DLD1 (cell line): ENCODE results near the gene GH1.

ENCODE experiments used
- in situ Hi-C: cut with HindIII; loops from 2 replicates; pipeline ENCODE4 v1.10.0; 2017; ENCODE audit warnings: low sequenced_read_pairs

GH1 gene

GRCh38 chr17:63944736-63945499 is 26.3 kb upstream of the GH1 start:
- in situ Hi-C loops = no loop called here

- in situ Hi-C loops = no loop called here
Observed at GRCh38 chr17:63943745-63944144, 25.1 kb upstream of the GH1 start.

GRCh38 chr17:63942309-63942985 is 23.8 kb upstream of the GH1 start:
- in situ Hi-C loops = no loop called here

GRCh38 chr17:63941751-63942150 is 23.1 kb upstream of the GH1 start:
- in situ Hi-C loops = no loop called here

GRCh38 chr17:63941162-63941561 is 22.5 kb upstream of the GH1 start:
- in situ Hi-C loops = no loop called here

GRCh38 chr17:63940584-63940983 is 21.9 kb upstream of the GH1 start:
- in situ Hi-C loops = no loop called here

GRCh38 chr17:63939884-63940283 is 21.2 kb upstream of the GH1 start:
- in situ Hi-C loops = no loop called here

- in situ Hi-C loops = no loop called here
Observed at GRCh38 chr17:63939401-63939800, 20.8 kb upstream of the GH1 start.

GRCh38 chr17:63937920-63938319 is 19.3 kb upstream of the GH1 start:
- in situ Hi-C loops = no loop called here

GRCh38 chr17:63937319-63937718 is 18.7 kb upstream of the GH1 start:
- in situ Hi-C loops = no loop called here

- in situ Hi-C loops = no loop called here
Observed at GRCh38 chr17:63934183-63935112, 15.8 kb upstream of the GH1 start.

GRCh38 chr17:63933598-63933997 is 15.0 kb upstream of the GH1 start:
- in situ Hi-C loops = no loop called here

- in situ Hi-C loops = no loop called here
Observed at GRCh38 chr17:63932721-63933120, 14.1 kb upstream of the GH1 start.

GRCh38 chr17:63931981-63932561 is 13.4 kb upstream of the GH1 start, which contains the start of gene CD79B:
CD79B (minus strand) TSS chr17:63932331; CDS start chr17:63932261, 70 bp downstream.
- in situ Hi-C loops = no loop called here

GRCh38 chr17:63930951-63931575 is 12.4 kb upstream of the GH1 start:
- in situ Hi-C loops = no loop called here

- in situ Hi-C loops = loop anchor here (10.0 kb wide), 1 partner anchor 85 kb away; no protein-coding TSS in a partner anchor
Observed at GRCh38 chr17:63929860-63930766, 11.5 kb upstream of the GH1 start.

- in situ Hi-C loops = loop anchor here (10.0 kb wide), 1 partner anchor 86 kb away; no protein-coding TSS in a partner anchor
Observed at GRCh38 chr17:63928966-63929695, 10.5 kb upstream of the GH1 start.

- in situ Hi-C loops = loop anchor here (10.0 kb wide), 1 partner anchor 87 kb away; no protein-coding TSS in a partner anchor
Observed at GRCh38 chr17:63928172-63928666, 9.6 kb upstream of the GH1 start.
